OCI-LY1 (cell line): ENCODE data around the gene APEX1.

Experiments used
- CTCF ChIP-seq: fragments of 200-600 bp; sonication (generic), shearing (Covaris generic); IDR thresholded peaks from 2 replicates; pipeline ENCODE4 v1.5.1; 2017; ENCODE audit warnings: mild to moderate bottlenecking, antibody characterized with exemption, low read length, moderate library complexity, mixed read lengths
- EZH2 ChIP-seq: fragments of 200-600 bp; sonication (generic), shearing (Covaris generic); IDR thresholded peaks from 2 replicates; pipeline ENCODE4 v1.8.0; 2017; ENCODE audit warnings: borderline replicate concordance, mixed run types, mild to moderate bottlenecking, antibody characterized with exemption, low read length, moderate library complexity, mixed read lengths

GRCh38 chr14:20446889-20447288, 8.1 kb upstream of the APEX1 start:
- no peak for TF ChIP-seq CTCF
- no peak for TF ChIP-seq EZH2
